ENCODE results near the gene INPP4A. TPM values are rescaled to one million over a fixed set of nuclear protein-coding genes. Genes with fewer than 3 reads are reported as not detected.

The INPP4A gene
- total and polyA plus RNA-seq, 10 of the 15 experiments (the other 5 are each of a cell fraction or from before 2014, with no cell fraction given): 4.7 to 62.3 (median 36.9) TPM

GRCh38 chr2:98507461-98507860 is 62.8 kb downstream of the INPP4A start:
- POLR2A ChIA-PET: interaction anchor here (0.8 kb wide), 1 partner anchor 52 kb away, joined by 3 read pairs; no protein-coding TSS in a partner anchor
- 58% methylated on average over 3 of the region's 3 CpGs for WGBS (ENCODE audit: insufficient coverage, insufficient replicate concordance, low lambda C conversion rate, missing lambda C conversion rate)
- intact Hi-C loops (cut with micrococcal nuclease; ENCODE audit: unreplicated experiment): no loop called here

More at GRCh38 chr2:98507461-98507860, 62.8 kb downstream of the INPP4A start:
- RAD21 ChIA-PET (ENCODE audit: unreplicated experiment): interaction anchor here (0.6 to 1.6 kb wide), 6 partner anchors 19 to 94 kb away, joined by 3 to 6 read pairs (median 3); no protein-coding TSS in a partner anchor
- no peak; the same call in 1 of the 3 replicates for ATAC-seq
- Histone ChIP-seq H3K27ac (ENCODE audit: control insufficient read depth, insufficient read depth) (peak overlapping the region; percentile 13), H3K79me2 (ENCODE audit: control insufficient read depth, insufficient read depth, low read length) (peaks cover 29% of the 10 kb centered on the region), H3K4me3 (no peak overlapping the region), H3K9me3 (replicated peaks; ENCODE audit: control insufficient read depth, insufficient read depth, low read length) (no peaks in the 10 kb centered on the region), H3K36me3 (ENCODE audit: control insufficient read depth in 2 of 2, insufficient read depth in 2 of 2, low read length in 1 of 2) (peaks cover 10 to 36% of the 10 kb centered on the region in 2 experiments), H3K27me3 (replicated peaks in 1 of 2; ENCODE audit: control insufficient read depth in 2 of 2, insufficient read depth in 2 of 2, low read length in 1 of 2) (no peaks in the 10 kb centered on the region), H2AFZ (ENCODE audit: control insufficient read depth, low read depth, low read length) (no peak overlapping the region), H3K9ac (ENCODE audit: control insufficient read depth, insufficient read depth, low read length) (no peak overlapping the region), H3K4me1 (ENCODE audit: control insufficient read depth, insufficient read depth, low read length) (peaks cover 28% of the 10 kb centered on the region), H3K4me2 (ENCODE audit: control insufficient read depth, insufficient read depth) (peak overlapping the region; percentile 31; the same call in 1 of the 2 replicates), H4K20me1 (ENCODE audit: control insufficient read depth, insufficient read depth) (peaks cover 9% of the 10 kb centered on the region)
- no peak for TF ChIP-seq NFYB (IDR thresholded peaks at IDR 0.05; ENCODE audit: insufficient read depth, low read depth, low read length)
- TF ChIP-seq JUND (IDR thresholded peaks at IDR 0.05; ENCODE audit: low read depth, low read length): no peak
- TF ChIP-seq RAD21 (IDR thresholded peaks at IDR 0.05; ENCODE audit: insufficient read depth, low read depth, low read length): 0 out of 2 replicates have a peak, but pooled peaks have one; percentile 7
- TF ChIP-seq TCF3 (IDR thresholded peaks at IDR 0.05; ENCODE audit: borderline replicate concordance, insufficient read depth, low read depth, low read length): no peak
- peak; percentile 23; the same call in 1 of the 2 replicates for TF ChIP-seq PKNOX1 (IDR thresholded peaks at IDR 0.05)
- no peak for FAIRE-seq
- SMC1A ChIA-PET (ENCODE audit: uncharacterized antibody, unreplicated experiment): interaction anchor here (0.8 to 1.7 kb wide), 7 partner anchors 11 to 95 kb away, joined by 3 to 5 read pairs (median 3); no protein-coding TSS in a partner anchor
- no peak for DNase-seq (ENCODE audit: low read depth, low spot score)
- in situ Hi-C loops (cut with MboI): no loop called here
- no TSS peak for BruUV-seq (replicated peaks)
- CTCF ChIA-PET: interaction anchor here (0.7 to 1.6 kb wide), 11 partner anchors 9 to 99 kb away, joined by 3 to 5 read pairs (median 3); no protein-coding TSS in a partner anchor

Measured in GM12878 (cell line).